GM12891 (cell line): ENCODE data around the gene HDAC9.

ENCODE experiments used
- DNase-seq: peaks from one replicate; pipeline ENCODE4 v3.0.0; 2011; ENCODE audit warnings: low spot score; ENCODE audit not compliant: insufficient read length
- FAIRE-seq: peaks from 2 replicates; lab custom pipeline; 2011; peaks lifted over from hg19 to GRCh38; lab: Jason Lieb, UNC
- PAX5 ChIP-seq: IDR thresholded peaks from 2 replicates; pipeline ENCODE4 v1.6.1; 2011; ENCODE audit warnings: low read length, moderate library complexity, mild to moderate bottlenecking; ENCODE audit not compliant: insufficient read depth, severe bottlenecking
- POLR2A ChIP-seq: IDR thresholded peaks from 2 replicates; pipeline ENCODE4 v1.6.1; 2011; ENCODE audit warnings: low read depth, low read length, control low read depth
- POLR2AphosphoS5 ChIP-seq: IDR thresholded peaks from 2 replicates; pipeline ENCODE4 v1.6.1; 2011; ENCODE audit warnings: low read depth, low read length, control low read depth
- POU2F2 ChIP-seq: IDR thresholded peaks from 2 replicates; pipeline ENCODE4 v1.6.1; 2011; ENCODE audit warnings: low read depth, mild to moderate bottlenecking, control low read depth, low read length, moderate library complexity
- SPI1 ChIP-seq: IDR thresholded peaks from 2 replicates; pipeline ENCODE4 v1.6.1; 2011; ENCODE audit warnings: low read depth, low read length, control low read depth
- TAF1 ChIP-seq: IDR thresholded peaks from 2 replicates; pipeline ENCODE4 v1.6.1; 2011; ENCODE audit warnings: low read depth, low read length, control low read depth

HDAC9 gene

GRCh38 chr7:18877874-18878273 is 382.3 kb downstream of the HDAC9 start:
- no peak for FAIRE-seq
- no peak for TF ChIP-seq POLR2A
- no peak for TF ChIP-seq TAF1
- TF ChIP-seq PAX5, result no peak
- no peak for TF ChIP-seq POLR2AphosphoS5
- TF ChIP-seq SPI1, result no peak
- TF ChIP-seq POU2F2, result no peak
- DNase-seq, result no peak

- TF ChIP-seq POLR2AphosphoS5 (no peak), POU2F2 (no peak), PAX5 (no peak), TAF1 (no peak), POLR2A (no peak)
- DNase-seq, result no peak
- no peak for FAIRE-seq
Measured at GRCh38 chr7:18886832-18887231, 391.3 kb downstream of the HDAC9 start.

GRCh38 chr7:18889436-18889835 is 393.9 kb downstream of the HDAC9 start:
- FAIRE-seq, result no peak
- no peak for DNase-seq
- TF ChIP-seq PAX5, result no peak
- no peak for TF ChIP-seq POLR2AphosphoS5
- no peak for TF ChIP-seq TAF1
- no peak for TF ChIP-seq POLR2A

DNA sequence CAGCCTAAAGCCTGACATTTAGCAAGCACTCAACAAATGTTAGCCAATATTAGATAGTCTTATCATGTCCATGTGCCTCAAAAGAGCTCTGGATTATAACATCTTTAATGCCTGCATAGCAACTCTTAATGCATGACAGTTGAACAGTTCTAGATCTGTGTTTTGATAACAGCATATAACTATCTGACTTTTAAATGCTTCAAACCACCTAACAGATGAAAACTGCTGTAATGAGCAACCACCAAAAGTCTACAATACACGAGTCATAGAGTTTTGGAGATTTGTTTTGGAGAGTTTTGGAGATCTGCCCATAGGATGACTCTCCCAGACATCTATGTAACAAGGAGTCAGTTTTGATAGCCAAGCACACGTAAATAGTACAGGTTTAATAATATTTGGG is 394.6 kb downstream of the HDAC9 start:
- TF ChIP-seq POLR2AphosphoS5, result no peak
- TF ChIP-seq POU2F2, result no peak
- TF ChIP-seq TAF1, result no peak
- no peak for TF ChIP-seq PAX5
- no peak for TF ChIP-seq POLR2A
- TF ChIP-seq SPI1, result no peak
- FAIRE-seq (no peak), DNase-seq (no peak)

DNA sequence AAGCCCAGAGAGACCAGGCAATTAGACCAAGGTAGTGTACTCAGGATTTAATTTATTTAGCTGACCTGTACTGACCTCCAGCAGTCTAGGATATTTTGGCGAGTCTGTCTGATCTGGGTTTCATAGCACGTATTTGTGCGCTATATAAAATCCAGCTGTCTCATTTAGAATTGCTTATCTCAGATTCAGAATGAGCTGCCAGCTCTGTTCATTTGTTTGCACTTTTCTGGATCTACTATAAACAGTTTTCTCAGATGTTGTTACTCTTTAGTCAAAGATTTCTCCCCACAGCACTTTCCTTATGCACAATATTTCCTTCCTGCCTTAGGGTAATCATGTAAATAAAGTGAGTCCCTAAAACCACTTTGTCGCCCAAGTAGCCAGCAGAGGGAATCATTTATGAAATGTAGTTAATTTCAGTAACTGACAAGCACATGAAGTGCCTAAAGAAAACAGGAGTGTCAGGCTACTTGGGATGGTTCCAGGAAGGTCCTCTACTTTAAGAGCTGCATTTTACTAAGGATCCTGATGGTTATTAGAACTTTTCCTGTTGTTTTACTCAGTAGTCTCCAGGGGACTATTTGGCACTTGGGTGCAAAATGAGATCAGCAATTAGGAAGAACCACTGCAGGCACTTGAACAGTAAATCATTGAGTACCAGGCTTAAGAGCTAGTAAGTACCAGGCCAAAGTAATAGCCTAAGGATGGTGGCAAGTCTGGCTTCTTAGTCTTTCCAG is 395.5 kb downstream of the HDAC9 start:
- no peak for DNase-seq
- no peak for FAIRE-seq
- TF ChIP-seq POU2F2 (no peak), POLR2AphosphoS5 (no peak), TAF1 (no peak), POLR2A (no peak), PAX5 (no peak), SPI1 (no peak)

DNA sequence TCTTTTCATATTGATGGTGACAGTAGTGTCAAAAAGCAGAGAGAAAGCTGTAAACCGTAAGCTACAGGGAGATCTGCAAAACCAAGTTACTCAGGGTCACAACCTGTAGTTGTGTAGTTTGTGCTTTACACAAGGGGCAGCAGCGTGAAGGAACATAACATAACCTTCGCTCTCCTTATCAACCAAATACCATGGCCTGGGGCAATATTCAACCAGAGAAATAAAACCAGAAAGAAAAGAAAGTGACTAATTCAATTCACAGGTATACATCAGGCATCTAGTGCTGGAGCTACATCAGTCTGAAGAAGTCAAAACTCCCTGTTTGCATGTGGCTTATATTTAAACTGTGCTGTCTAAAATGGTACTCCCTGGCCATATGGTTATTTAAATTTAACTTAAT is 397.6 kb downstream of the HDAC9 start:
- no peak for FAIRE-seq
- TF ChIP-seq POLR2AphosphoS5, result no peak
- TF ChIP-seq POLR2A, result no peak
- TF ChIP-seq TAF1, result no peak
- TF ChIP-seq SPI1, result no peak
- TF ChIP-seq POU2F2, result no peak
- TF ChIP-seq PAX5, result no peak

DNA sequence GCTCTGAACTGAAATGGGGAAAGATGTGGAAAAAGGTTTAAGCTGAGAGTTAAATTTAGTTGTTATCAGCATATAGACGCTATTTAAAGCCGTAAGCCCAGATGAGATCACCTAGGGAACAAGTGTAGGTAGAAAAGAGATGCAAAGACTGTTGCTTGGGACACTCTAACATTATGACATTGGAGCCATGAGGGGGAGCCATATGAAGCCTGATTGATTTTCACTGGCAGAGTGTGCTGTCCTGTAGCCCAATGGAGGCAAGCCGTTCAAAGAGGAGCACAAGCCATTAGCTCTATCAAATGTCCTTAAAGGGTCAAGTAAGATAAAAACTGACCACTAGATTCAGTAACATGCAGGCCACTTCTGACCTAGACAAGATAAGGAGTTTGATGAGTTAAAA is 398.6 kb downstream of the HDAC9 start:
- FAIRE-seq, result no peak
- TF ChIP-seq PAX5, result no peak
- TF ChIP-seq POLR2A, result no peak
- TF ChIP-seq SPI1, result no peak
- TF ChIP-seq POLR2AphosphoS5, result no peak
- no peak for TF ChIP-seq TAF1
- no peak for TF ChIP-seq POU2F2
- DNase-seq, result no peak

More for the DNA sequence above, 397.6 kb downstream of the HDAC9 start:
- DNase-seq, result no peak

GRCh38 chr7:18895456-18895855 is 399.9 kb downstream of the HDAC9 start:
- FAIRE-seq (no peak), DNase-seq (no peak)
- no peak for TF ChIP-seq PAX5

DNA sequence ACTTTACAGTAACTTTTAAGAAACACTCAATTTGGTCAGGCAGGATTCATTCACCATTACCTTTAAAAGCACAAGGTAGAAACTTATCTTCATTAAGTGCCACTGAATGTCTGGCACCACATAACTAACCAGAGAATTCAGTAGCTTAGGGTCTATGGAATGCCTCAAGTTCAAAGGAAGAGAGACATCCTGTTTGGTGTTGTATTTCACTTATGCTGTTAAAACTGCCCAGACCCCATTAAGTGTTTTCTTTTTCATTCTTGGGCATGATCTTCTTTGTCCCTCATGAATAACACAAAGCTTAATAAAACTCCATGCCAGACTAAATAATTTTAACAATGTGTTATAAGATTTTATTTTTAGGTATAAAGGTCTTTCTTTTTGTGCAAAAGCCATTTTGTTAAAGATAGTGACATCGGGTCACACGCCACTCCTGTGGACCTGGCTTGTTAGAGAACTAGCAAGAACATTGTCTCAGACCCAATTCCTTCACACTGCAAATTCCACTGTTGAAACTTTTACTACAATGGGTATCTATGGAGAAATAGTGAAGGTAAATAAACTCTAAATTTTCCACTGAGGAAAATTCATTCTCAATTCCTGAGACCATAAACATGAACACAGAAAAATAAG is 400.9 kb downstream of the HDAC9 start:
- FAIRE-seq, result no peak
- DNase-seq, result no peak
- no peak for TF ChIP-seq POU2F2
- TF ChIP-seq POLR2A, result no peak
- TF ChIP-seq POLR2AphosphoS5, result no peak
- TF ChIP-seq SPI1, result no peak
- no peak for TF ChIP-seq TAF1
- TF ChIP-seq PAX5, result no peak

DNA sequence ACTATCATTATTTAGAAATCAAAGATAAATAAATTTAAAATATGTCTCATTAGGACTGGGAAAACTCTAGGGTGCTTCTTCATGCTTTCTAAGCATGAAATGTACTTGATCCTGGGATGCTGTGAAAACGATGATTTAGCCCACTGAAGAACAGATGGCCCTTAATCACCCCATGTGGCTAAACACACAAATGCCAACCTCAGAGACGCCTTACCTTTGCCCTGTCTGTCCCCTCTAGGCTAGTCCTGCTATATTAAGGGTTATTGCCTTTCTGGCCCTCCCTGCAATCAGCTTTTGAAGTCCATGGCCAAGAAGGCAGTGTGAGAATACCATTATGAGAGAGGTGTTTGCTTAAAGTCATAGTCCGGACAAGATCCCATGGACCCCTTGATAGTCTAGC is 404.7 kb downstream of the HDAC9 start:
- no peak for FAIRE-seq
- TF ChIP-seq POU2F2 (no peak), SPI1 (no peak), POLR2A (no peak), TAF1 (no peak), PAX5 (no peak), POLR2AphosphoS5 (no peak)

GRCh38 chr7:18900803-18901202 is 405.3 kb downstream of the HDAC9 start:
- TF ChIP-seq POU2F2, result no peak
- no peak for TF ChIP-seq PAX5
- no peak for TF ChIP-seq SPI1
- no peak for TF ChIP-seq POLR2AphosphoS5
- no peak for TF ChIP-seq TAF1
- TF ChIP-seq POLR2A, result no peak
- no peak for FAIRE-seq
- no peak for DNase-seq

More for the DNA sequence above, 404.7 kb downstream of the HDAC9 start:
- no peak for DNase-seq

GRCh38 chr7:18901351-18901750 is 405.8 kb downstream of the HDAC9 start:
- DNase-seq (no peak), FAIRE-seq (no peak)
- TF ChIP-seq POLR2AphosphoS5 (no peak), TAF1 (no peak), SPI1 (no peak), POLR2A (no peak)
